ENCODE results near the gene PRSS35.
"Not testable (repeated sequence)": the region's sequence is repeated elsewhere in the genome, so short reads cannot be mapped to it uniquely, and the experiment has no call there.

PRSS35 gene

DNA sequence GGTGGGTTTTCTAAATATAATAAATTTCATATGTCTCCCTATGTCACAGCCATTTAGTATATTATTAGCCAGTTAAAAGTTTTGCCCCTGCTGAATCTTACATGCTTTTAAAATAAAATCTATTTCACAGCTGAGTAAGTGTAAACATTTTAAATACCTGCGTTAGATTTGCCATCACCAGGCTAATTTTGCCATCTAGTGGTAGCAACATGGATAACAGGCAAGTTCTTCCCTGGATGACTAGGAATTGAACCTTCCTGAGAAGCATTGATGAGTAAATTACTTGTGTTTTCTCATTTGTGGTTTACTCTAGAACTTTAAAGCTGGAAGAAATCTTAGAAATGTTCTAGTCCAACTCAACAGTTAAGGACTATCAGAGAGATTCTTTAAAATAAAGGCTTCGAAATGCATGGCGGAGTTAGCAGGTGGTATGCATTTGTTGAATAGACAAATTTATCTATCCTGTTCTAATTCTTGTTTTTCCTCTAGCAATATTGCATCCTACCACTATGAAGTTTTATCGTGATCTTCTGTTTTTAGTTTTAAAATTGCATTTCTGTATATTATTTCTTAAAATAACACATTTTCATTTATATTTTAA is 2.6 kb downstream of the PRSS35 start:
- in situ Hi-C loops (cut with MboI; ENCODE audit: low sequenced_read_pairs), result loop anchor here (5.0 kb wide), 2 partner anchors 98 to 293 kb away; no protein-coding TSS in a partner anchor

DNA sequence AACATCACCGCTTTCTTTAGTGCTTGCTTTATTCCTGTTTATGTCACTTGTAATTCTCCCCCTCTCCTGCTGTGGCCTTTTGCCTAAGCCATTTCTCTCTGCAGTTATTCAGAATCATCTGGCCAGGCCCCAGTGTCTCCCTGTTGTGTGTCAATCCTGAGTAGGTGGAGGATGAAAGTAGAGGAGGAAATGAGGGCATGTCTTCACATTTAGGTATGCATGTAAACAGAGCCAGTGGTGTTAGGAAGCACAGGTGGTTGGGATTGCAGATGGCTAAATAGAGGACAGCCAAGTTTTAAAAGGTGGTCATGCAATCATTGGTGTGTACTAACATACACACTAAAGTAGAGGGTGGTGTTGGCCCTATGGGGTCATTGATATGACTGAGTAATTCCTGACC is 5.2 kb downstream of the PRSS35 start:
- in situ Hi-C loops (cut with MboI; ENCODE audit: low sequenced_read_pairs), result loop anchor here (5.0 kb wide), 2 partner anchors 100 to 295 kb away; no protein-coding TSS in a partner anchor

DNA sequence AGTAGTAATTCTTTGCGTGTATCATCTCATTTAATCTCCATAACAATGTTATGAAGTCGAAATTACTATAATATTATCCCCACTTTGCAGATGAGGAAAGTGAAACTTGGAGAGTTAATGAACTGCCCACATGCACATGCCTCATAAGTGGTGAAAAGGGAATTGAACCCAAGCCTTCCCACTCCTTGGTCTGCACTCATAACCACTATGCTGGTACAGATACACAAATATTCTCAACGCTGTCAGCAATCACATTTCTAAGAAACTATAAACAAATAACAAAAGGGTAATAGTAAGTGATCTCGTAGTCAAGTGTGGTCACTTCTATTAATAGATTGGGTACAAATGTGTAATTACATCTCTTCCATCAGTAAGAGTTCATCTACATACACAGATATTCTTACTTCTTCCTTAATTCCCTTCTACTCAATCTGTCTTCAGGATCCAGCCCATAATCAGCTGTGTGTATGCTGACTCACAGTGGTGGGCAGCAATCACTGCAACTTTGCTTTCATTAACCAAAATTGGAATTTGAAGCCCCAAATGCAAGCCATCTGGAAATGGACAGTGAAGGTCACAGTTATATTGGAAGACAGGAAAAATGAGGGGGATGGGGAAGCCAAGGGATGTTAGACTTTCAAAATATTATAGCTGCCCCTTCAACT is 6.6 kb downstream of the PRSS35 start:
- in situ Hi-C loops (cut with MboI; ENCODE audit: low sequenced_read_pairs), result loop anchor here (5.0 kb wide), 2 partner anchors 102 to 297 kb away; no protein-coding TSS in a partner anchor

DNA sequence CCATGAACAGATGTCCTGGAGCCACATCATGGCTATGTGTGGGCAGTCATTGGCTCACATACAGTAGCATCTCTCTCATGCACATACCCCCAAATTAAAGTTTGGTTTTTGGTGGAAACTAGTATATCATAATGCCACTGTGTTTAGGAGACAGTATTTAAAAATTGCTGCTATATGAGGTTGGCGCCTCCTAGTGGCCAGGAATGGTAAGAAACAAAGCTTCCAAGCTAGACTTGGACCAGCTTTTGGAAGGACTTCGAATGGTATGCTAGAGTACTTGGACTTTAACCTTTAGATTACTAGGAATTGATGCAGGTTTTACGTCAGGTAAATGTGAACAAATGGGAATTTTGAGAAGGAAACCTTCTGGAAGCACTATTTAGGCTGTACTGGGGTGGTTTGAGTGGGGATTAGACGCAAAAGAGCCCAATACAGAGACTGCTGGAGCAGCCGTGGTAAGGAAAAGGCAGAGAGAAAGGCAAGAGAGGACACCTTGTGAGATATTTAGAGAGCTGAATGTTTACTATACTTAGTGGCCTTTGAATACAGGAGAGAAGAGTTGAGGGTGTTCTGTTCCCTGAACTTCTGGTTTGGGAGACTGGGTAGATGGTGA is 23.8 kb downstream of the PRSS35 start:
- in situ Hi-C loops (cut with MboI; ENCODE audit: low sequenced_read_pairs), result no loop called here

DNA sequence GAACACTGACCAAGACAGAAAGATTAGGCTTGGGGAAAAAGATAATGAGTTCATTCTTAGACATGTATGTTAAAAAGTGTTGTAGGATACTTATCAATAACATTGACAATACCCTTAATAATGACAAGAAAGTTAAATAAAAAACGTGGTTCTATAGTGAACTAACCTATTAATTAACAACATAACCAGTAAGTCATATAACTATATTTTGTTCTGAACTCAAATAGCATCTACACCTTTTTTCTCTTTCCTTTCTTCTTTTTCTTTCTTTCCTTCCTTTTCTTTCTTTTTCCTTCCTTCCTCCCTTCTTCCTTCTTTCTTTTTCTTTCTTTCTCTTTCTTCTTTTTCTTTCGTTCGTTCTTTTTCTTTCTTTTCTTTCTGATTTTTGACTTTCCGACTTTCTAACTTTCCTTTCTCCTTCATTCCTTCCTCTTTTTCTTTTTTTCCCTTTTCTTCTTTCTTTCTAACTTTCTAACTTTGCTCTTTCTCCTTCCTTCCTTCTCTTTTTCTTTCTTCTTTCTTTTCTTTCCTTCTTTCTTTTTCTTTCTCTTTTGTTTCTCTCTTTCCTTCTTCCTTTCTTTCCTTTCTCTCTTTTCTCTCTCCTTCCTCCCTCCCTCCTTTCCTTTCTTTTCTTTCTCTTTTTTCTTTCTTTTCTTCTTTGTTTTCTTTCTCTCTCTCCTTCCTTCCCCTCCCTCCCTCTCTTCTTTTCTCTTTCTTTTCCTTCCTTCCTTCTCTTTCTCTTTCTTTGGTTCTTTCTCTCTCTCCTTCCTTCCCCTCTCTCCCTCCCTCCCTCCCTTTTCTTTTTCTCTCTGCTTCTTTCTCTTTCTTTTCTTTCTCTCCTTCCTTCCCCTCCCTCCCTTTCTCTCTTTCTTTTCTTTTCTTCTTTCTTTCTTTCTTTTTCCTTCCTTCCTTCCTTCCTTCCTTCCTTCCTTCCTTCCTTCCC is 24.6 kb downstream of the PRSS35 start:
- in situ Hi-C loops (cut with MboI; ENCODE audit: low sequenced_read_pairs), result no loop called here

DNA sequence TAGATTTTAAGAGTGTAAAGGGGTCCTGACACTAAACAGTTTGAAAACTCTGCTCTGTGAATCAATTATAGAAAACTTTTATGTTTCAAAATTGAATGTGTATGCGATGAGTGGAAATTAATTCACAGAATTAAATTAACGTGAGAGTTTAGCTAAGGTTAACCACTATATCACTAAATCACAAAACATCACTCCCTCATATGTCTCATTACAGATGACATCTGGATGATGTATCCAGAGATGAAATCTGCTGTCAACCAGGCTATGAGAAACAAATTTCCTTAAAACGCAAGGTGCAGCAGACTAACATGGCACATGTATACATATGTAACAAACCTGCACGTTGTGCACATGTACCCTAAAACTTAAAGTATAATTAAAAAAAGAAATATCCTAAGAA is 27.3 kb downstream of the PRSS35 start:
- in situ Hi-C loops (cut with MboI; ENCODE audit: low sequenced_read_pairs), result no loop called here

DNA sequence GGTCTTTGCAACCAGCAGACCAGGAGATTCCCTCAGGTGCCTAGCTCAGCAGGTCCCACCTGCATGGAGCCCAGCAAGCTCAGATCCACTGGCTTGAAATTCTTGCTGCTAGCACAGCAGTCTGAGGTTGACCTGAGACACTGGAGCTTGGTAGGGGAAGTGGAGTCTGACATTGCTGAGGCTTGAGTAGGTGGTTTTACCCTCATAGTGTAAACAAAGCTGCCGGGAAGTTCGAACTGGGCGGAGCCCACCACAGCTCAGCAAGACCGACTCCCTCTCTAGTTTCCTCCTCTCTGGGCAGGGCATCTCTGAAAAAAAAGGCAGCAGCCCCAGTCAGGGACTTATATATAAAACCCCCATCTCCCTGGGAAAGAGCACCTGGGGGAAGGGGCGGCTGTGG is 34.3 kb downstream of the PRSS35 start:
- in situ Hi-C loops (cut with MboI; ENCODE audit: low sequenced_read_pairs), result no loop called here

DNA sequence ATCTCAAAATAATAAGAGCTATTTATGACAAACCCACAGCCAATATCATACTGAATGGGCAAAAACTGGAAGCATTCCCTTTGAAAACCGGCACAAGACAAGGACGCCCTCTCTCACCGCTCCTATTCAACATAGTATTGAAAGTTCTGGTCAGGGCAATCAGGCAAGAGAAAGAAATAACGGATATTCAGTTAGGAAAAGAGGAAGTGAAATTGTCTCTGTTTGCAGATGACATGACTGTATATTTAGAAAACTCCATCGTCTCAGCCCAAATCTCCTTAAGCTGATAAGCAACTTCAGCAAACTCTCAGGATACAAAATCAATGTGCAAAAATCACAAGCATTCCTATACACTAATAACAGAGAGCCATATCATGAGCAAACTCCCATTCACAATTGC is 38.1 kb downstream of the PRSS35 start:
- in situ Hi-C loops (cut with MboI; ENCODE audit: low sequenced_read_pairs), result not testable (repeated sequence)

DNA sequence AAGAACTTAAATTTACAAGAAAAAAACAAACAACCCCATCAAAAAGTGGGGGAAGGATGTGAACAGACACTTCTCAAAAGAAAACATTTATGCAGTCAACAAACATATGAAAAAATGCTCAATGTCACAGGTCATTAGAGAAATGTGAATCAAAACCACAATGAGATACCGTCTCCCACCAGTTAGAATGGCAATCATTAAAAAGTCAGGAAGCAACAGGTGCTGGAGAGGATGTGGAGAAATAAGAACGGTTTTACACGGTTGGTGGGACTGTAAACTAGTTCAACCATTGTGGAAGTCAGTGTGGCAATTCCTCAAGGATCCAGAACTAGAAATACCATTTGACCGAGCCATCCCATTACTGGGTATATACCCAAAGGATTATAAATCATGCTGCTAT is 39.4 kb downstream of the PRSS35 start:
- in situ Hi-C loops (cut with MboI; ENCODE audit: low sequenced_read_pairs), result not testable (repeated sequence)

DNA sequence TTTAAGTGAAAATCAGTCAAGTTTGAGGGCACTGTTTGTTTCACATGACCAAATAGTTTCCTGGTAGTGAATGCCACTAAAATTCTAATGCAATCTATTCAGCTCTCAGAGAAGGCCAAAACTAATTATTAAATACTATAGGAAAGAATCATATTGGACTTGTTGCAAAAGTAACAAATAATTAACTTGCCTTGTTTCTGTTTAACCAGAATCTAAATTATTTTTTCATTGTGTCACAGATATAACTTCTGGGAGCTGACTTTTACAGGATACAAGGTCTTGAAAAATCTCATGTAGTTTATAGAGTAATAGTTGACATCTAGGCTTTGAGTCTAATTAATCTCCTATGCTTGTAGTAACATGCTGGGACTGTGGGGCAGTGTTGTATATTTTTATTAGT is 44.5 kb downstream of the PRSS35 start:
- in situ Hi-C loops (cut with MboI; ENCODE audit: low sequenced_read_pairs), result no loop called here

DNA sequence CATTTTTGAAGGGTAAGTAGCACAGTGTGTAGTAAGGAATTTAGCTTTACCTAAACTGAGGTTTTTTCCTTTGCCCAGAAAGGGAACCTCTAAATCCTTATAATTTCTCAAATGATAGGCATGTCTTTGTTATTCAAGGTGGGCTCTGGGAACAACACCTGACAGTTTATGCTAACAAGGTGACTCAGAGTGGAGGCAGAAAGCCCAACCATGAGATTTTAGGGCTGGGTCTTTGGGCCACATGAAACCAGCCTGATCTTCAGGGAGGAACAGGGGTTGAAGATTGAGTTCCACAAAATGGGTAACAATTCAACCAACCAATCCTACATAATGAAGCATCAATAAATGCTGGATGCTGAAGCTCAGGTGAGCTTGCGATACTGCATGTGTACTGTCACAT is 46.6 kb downstream of the PRSS35 start:
- in situ Hi-C loops (cut with MboI; ENCODE audit: low sequenced_read_pairs), result no loop called here

DNA sequence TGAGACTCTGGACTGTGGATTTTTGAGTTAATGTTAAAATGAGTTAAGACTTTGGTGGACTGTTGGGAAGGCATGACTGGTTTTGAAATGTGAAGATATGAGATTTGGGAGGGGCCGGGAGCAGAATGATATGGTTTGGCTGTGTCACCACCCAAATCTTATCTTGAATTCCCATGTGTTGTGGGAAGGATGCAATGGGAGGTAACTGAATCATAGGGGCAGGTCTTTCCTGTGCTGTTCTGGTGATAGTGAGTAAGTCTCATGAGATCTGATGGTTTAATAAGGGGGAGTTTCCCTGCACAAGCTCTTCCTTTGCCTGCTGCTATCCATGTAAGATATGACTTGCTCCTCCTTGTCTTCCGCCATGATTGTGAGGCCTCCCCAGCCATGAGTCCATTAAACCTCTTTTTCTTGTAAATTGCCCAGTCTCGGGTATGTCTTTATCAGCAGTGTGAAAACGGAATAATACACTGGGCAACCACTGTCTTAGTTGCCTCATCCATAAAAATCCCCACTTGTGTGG is 59.4 kb downstream of the PRSS35 start:
- in situ Hi-C loops (cut with MboI; ENCODE audit: low sequenced_read_pairs), result not testable (repeated sequence)

DNA sequence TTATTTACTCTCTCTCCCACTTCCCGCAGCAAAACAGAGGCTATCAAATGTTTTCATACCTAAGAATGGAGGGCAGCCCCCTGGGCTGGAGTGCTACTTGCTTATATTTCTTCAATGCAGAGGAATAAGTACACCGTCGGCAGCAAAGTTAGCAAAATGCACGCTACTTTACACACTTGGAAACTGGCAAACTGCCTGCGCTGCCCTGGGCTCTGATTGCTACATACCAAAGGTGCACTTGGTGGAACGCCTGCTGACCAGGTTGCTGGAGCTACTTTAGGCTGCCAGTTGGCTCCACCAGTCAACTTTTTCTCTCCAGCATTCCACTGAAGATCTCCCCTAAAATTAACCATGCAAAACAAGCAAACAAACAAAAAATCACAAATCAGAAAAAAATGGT is 62.4 kb downstream of the PRSS35 start:
- in situ Hi-C loops (cut with MboI; ENCODE audit: low sequenced_read_pairs), result no loop called here

Measured in HL-60/S4 (cell line).